Activated T-helper 1 cell treated with Interleukin-2 at 50 U/mL for 16 hours (primary cell): ENCODE data around the gene ZNF566.
"Not testable (repeated sequence)": the region's sequence is repeated elsewhere in the genome, so short reads cannot be mapped to it uniquely, and the experiment has no call there.

Experiments used
- DNase-seq: peaks from one replicate; pipeline ENCODE4 v3.0.0-alpha.2; 2020; ENCODE audit warnings: low read depth

Gene ZNF566

GRCh38 chr19:36489118-36489919 is at the start of gene ZNF566:
ZNF566 (minus strand) TSS chr19:36489561; CDS start chr19:36476557, 13,004 bp downstream.
- DNase-seq: peak; percentile 81

- DNase-seq: no peak
These were observed 39.7 kb upstream of the ZNF566 start for GRCh38 chr19:36528921-36529518.

- DNase-seq: peak; percentile 84
These were observed 39.0 kb upstream of the ZNF566 start, which contains the start of gene ZNF260 for GRCh38 chr19:36528194-36528920. ZNF260 (minus strand) TSS chr19:36528271; CDS start chr19:36515238, 13,033 bp downstream.

- no peak for DNase-seq
These were observed 38.5 kb upstream of the ZNF566 start for GRCh38 chr19:36527873-36528193.

GRCh38 chr19:36527341-36527740 is 38.0 kb upstream of the ZNF566 start:
- no peak for DNase-seq

GRCh38 chr19:36526581-36526980 is 37.2 kb upstream of the ZNF566 start:
- no peak for DNase-seq

- no peak for DNase-seq
These were observed 35.3 kb upstream of the ZNF566 start for GRCh38 chr19:36524617-36525016.

GRCh38 chr19:36514012-36514612 is 24.8 kb upstream of the ZNF566 start:
- no peak for DNase-seq

GRCh38 chr19:36508325-36508724 is 19.0 kb upstream of the ZNF566 start:
- DNase-seq: no peak

GRCh38 chr19:36501973-36502372 is 12.6 kb upstream of the ZNF566 start:
- no peak for DNase-seq

- DNase-seq: no peak
These were observed 7.6 kb upstream of the ZNF566 start for GRCh38 chr19:36497001-36497400.

GRCh38 chr19:36492689-36493453 is 3.5 kb upstream of the ZNF566 start:
- DNase-seq: not testable (repeated sequence)

- DNase-seq: not testable (repeated sequence)
These were observed 1.5 kb upstream of the ZNF566 start for GRCh38 chr19:36490846-36491245.

GRCh38 chr19:36489920-36490415 is 607 bp upstream of the ZNF566 start:
- peak; percentile 45 for DNase-seq

- peak; percentile 15 for DNase-seq
These were observed 579 bp downstream of the ZNF566 start for GRCh38 chr19:36488846-36489117.

- no peak for DNase-seq
These were observed 1.1 kb downstream of the ZNF566 start for GRCh38 chr19:36488118-36488845.

GRCh38 chr19:36483653-36484052 is 5.7 kb downstream of the ZNF566 start:
- DNase-seq: no peak

GRCh38 chr19:36482876-36483275 is 6.5 kb downstream of the ZNF566 start:
- DNase-seq: no peak

GRCh38 chr19:36460046-36460445 is 29.3 kb downstream of the ZNF566 start:
- no peak for DNase-seq

GRCh38 chr19:36456831-36457230 is 32.5 kb downstream of the ZNF566 start:
- DNase-seq: no peak

- DNase-seq: no peak
These were observed 40.2 kb downstream of the ZNF566 start for GRCh38 chr19:36449059-36449670.
